UCSD-AML1 (cell line): ENCODE data around the gene WDR72.
"Not testable (repeated sequence)": the region's sequence is repeated elsewhere in the genome, so short reads cannot be mapped to it uniquely, and the experiment has no call there.

ENCODE experiments used
- DNase-seq: peaks from one replicate; lab custom pipeline; 2025; ENCODE audit not compliant: unreplicated experiment; lab: John Stamatoyannopoulos, UW

The WDR72 gene

DNA sequence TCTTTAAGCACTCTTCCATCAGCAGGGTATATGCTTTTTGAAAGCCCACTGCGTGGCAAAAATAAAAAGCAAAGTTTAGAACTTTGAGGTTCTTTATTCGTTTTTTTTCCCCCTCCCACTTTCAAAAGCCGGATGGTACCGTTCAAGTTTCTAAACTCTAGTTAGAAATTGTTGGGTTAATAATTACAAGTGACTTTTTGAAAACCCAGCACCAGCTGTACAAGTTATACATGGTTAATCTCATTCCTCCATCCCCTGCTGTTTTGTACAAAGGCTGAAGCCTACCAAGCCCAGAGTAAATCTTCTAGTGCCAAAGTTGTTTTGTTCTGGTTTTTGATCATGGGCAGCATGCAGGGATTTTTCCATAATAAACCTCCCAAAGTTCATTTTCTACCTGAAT, 48.6 kb downstream of the WDR72 start:
- DNase-seq = no peak

DNA sequence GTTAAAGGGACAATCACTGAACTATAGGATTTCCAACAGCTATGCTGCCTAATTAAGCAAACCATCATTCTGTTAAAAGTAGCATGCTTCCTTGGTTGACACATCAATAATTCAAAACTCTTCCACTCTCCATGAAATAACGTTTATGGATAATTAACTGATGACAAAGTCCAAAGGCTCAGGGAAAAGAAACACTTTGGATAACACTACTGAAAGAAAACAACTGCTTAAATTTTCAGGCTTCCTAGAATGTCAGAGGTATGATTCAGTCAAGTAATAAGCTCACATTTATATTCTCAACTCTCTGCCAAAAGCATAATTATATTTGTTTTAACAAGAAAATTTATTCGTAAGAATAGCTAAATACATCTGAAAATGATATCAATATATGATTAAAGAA, 49.6 kb downstream of the WDR72 start:
- no peak for DNase-seq

DNA sequence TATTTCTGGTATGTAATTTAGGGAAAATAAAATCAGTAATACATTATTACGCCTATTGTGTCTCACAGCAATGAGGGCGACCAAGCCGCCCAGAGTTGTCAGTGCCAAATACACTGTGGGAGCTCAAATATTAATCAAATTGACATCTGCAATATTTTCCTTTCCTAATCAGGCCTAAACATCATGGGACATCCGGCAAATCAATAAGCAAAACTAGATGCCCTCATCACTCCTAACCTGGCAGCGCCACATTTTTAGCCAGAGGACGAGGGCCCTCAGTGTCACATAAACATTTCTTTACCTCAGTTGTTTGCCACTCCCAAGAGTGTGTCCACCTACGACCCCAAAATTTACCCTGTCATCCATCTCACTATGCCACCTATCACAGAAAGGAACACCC, 64.1 kb downstream of the WDR72 start:
- DNase-seq = no peak

DNA sequence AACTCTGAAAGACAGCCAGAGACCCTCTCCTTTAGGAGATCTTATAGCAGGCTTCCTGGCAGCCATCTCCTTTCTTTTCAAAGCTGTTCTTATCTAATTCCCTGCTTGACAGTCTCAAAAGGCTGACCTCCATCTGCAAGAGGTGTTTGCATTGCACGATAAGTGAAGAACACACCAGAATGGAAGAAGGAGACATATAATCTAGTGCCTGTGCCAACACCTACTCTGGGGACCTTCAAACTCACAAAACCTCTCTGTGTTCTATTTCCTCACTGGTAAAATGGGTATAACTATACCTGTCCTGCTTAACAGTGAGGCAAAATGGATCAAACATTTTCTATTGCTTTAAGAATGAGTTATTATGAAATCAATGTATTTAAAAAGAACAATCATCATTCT, 65.0 kb downstream of the WDR72 start:
- no peak for DNase-seq

DNA sequence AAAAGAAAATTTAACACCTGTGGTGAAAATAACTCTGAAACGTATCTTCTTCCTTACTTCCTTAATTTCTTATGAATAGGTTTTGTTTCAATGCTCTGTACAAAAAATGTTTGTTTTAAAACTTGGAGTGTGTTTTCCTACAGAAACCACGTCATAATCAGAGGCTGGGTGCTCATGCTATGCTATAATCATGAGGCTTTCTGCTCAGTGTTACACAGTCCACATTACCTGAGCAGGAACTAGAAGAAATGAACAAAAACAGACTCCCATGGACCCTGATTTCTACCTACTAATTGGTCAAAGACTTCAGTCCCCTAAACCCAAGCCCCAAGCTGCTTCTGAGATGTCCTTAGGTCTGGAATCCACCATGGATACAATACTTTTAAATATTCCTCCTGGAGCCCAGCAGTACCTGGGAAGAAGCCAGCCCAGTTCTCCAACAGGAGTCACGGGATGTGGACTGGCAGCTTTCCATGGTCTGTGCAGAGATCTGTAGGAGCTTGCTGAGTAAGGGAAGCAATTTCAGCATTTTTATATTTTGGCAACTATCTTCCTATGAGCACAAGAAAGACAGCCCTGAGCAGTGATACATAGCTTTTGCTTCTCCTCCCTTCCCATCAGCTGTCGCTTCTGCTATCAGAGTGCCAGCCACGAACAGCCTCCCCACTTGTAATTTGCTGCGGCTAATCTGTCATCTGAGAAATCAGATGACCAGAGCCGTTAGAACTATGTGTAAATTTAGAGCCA, 65.6 kb downstream of the WDR72 start:
- DNase-seq = no peak

DNA sequence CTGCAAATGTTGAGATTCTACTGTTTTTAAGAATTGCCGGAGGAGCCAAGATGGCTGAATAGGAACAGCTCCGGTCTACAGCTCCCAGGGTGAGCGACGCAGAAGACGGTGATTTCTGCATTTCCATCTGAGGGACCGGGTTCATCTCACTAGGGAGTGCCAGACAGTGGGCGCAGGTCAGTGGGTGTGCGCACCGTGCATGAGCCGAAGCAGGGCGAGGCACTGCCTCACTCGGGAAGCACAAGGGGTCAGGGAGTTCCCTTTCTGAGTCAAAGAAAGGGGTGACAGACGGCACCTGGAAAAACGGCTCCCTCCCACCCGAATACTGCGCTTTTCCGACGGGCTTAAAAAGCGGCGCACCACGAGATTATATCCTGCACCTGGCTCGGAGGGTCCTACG, 75.3 kb downstream of the WDR72 start:
- not testable (repeated sequence) for DNase-seq

DNA sequence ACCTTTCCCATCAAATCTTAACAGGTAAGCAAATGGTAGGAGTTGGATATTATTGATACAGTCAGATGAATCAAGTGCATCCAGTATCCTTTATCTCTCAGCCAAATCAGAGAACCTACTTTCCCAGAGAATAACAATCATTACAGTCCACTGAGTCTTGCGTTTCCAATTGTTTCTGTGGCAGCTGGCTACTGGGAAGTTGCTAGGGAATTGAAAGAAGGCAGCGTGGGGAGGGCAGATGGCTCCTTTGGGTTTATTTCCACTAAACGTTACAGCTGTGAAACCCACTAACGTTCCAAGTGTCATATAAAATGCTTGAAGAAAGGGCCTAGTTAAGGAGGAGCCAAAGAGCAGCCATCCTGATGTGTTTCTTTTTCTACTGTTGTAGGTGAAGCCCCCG, 78.4 kb downstream of the WDR72 start:
- no peak for DNase-seq

DNA sequence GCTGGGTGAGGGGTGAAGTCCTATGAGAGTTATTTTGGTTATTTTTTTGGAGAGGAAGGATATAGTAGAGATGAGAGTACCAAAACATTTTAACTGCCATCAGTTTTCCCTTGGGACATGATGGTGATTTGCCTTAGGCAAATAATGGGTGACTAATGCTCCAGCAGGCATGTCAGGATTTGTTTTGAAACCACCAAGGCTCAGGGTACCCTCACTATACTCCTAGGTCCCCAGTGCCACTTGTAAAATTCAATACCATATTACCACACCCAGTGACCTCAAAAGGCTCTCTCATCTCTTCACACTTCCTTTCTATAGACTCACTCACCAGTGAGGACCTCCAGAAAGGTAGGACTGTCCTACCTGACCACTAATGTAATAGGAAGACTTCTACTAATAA, 83.6 kb downstream of the WDR72 start:
- no peak for DNase-seq

DNA sequence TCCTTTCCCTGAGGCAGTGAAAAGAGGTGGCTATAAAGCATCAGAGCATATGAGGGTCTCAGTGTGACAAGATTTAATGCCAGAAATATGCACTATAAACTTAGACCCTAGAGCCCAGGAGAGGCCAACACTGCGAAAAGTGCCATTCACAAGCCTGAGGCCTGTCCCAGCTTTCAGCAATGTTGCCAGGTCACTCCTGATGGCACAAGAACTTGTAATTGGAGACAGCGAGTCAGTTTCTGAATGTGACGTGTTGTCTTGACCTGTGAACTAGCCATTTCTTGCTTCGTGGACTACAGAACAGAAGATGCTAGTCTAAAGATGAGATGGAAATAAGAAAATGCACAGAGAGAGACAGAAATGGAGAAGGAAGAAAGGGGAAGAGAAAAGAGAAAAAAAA, 87.9 kb downstream of the WDR72 start:
- no peak for DNase-seq

DNA sequence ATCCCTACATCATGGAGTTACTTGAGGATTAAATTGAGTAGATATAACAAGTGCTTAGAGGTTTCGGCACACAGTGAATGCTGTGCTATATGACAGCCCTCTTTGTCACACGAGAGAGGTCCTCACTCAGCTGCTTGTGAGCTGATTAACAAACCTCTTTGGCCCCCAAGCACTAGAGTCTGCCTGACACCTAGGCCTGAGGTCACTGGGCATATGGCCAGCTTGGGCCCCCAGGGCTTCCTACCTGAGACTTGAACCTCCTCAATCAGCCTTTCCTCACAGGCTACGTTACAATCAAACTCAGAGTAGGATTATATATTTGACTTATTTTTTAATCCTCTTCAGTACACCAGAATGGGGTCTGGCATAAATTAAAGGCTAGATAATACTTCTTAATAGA, 88.8 kb downstream of the WDR72 start:
- no peak for DNase-seq

DNA sequence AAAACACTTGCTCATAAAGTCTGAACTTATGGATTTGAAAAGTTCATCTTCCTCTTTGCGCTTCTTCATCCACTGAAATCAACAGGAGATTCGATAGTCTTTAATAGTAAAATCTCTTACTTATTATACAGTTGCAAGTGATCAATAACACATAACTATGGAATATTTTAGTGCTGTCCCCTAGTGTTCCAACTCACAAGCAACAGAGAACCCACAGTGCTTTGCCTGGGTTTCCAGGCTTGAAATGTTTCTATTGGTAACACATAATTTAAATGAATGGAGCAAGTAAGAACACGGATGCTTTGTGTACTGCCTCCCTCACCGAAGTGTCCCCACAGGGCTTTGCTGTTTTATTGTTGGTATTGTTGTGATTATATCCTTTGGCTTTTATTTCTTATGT, 93.5 kb downstream of the WDR72 start:
- DNase-seq = no peak

DNA sequence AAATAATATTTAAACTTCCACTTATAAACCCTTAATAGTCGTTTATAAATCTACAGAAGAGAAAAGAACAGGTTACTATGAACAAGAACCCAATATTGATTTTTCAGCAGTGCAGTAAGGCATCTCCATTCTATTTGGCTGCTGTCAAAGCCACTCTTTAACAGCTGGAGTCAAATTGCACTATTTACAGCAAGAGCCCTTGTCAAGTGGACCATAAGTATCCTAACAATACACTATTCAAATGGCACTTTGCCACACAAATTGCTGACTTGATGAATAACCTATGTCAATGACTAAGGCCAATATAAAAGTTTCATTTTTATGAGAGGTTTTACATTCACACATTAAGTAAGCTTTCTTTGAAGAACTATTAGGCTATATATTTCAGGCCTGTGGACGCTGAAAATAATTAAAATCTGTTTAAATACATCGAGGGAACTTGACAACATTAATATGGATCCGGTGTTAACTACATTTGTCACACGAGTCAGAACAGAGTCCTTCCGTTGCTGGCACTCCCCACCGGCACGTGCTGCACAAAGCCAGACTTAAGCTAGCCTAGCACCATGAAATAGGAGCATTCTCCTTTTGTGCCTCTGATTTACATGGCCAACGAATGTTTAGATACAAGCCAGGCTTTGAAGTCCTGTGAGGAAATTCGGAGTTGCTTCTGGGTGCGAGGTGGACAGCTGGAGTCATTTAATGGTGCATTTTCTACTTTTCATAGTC, 100.5 kb downstream of the WDR72 start:
- no peak for DNase-seq

DNA sequence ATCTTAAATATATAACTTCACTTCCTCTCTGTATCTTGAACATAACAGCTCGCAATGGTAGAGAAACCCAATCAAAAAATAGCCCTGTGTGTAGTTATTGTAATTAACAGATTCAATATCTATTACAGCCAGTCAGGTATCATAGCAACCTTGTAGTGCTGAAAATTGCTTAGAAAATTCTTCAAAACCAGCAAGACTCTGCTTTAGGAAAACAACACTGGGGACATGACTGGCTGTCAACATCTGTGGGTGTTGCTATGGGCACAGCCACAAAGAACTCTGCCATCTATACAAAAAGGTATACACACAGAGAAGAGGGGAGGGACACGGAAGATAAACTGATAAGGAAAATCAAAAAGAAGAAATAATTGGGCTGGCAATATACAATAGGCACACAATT, 101.2 kb downstream of the WDR72 start:
- DNase-seq = no peak

DNA sequence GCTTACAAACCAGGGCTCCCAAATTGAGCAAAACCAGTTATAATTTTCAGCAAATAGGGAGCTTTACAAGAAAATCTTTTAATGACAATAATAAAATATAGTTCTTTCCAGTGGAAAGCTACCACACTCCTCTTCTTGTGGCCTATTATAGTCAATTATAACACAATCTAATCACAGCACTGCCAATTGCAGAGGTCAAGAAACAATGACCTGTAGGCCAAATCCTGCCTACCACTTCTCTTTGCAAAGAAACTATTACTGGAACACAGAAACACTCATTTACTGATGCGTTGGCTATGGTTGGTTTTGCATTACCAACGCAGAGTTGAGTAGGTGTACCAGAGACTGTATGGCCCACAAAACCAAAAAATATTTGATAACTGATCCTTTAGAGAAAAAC, 110.5 kb downstream of the WDR72 start:
- no peak for DNase-seq

DNA sequence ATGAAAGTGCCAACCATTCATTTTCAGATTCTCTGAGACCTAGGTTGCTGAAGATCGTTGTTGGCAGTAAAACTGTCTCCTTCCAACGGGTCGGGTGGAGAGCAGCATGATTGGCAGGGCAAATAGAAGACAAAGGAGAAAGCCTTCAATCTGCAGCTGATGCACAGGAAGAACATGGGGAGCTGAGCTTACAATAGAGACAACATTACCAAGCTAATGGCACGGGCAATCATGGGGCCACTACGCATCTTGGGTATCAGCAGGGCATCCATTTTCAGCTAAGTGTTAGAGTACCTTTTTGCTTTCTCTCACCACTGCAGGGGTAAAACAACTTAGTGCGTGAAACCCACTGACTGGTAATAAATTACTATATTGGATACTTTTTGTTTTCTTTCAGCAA, 114.8 kb downstream of the WDR72 start:
- no peak for DNase-seq

DNA sequence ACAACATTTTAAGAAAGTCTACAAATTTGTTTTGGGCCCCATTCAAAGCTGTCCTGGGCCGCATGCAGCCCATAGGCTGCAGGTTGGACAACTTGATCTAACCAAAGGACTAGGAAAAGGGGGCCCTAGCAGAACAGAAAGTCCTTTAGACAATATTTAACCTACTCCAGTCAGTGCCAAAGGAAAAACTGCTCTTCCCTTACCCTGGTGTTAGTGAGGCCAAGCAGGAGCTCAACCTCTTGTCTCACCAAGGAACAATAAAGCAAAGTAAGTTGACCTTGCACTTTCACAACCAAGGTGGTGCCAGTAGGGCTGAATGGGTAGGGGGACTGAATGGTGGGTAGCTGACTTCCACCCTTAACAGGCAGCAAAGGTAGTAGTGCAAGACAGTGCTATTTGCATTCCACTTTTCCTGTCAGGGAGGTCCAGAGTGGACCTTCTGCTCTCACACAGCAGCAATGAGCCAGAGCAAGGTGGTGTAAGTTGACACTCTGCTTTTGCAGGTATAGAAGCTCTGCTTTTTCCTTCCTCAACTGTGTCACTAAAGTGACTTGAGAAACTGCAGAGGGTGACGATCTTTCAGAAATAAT, 124.9 kb downstream of the WDR72 start:
- DNase-seq = no peak

DNA sequence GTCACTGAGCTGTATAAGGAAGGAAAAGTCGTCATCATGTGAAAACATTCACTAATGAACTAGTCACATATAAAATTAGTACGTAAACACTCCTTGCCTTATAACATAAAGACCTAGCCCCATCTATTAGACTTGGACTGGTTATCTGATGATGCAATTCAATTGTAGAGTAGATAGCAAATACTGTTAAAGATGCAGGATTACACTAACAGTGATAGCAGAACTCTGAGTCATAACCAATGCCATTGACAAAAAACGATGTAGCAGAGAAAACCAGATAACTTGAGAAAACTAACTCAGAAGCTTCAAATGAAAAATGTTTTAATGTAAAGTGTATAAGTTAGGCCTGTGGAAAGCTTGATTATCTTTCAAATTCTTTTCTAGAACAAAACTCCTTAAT, 132.2 kb downstream of the WDR72 start:
- DNase-seq = no peak

DNA sequence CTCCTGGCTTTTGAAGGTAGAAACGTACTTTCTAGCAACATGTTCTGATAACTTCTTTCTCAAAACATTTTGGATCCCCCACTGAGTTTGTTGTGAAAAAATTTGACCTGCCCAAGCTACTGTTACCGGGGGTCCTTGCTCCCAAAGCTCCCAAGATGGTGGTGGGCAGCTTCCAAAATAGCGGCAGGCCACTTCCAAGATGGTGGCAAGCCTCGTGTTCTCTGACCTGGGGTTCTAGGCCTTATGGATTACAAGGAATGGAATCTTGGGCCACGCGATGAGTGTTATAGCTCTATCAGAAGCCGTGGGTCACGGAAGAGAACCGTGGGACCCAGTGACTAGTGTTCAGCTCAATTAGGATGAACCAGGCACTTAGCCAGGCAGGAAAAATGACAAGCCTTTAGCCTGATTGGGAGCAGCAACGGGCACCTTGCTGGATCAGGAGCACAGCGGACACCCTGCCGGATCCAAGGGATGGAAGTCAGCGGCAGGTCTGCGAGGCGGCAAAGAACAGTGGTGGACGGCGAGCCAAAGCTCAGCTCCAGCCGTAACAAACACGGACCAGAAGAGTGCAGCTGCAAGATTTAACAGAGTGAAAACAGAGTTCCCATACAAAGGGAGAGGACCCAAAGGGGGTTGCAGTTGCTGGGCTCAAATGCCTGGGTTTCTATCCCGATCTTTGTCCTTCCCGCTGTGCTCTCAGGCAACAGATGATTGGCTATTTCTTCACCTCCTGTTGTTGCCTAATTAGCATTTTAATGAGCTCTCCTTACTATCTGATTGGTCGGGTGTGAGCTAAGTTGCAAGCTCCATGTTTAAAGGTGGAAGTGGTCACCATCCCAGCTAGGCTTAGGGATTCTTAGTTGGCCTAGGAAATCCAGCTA, 133.3 kb downstream of the WDR72 start:
- DNase-seq = no peak

DNA sequence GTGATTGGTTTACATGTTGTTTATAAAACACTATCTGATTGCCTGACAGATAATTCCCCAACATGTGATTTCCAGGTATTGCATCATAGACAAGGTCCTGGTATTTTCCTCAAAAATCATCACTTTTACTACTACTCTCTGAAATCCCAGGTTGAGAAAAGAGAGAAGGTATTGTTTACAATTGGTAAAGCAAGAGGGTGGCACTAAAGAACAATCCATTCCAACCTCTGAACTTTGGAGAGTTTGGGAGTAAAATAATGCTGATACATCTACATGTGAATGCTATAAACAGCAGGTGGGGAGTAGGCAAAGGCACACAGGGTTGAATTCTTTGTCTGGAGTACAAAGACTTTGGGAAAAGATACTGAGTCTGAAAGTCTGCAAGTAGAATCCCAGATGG, 134.2 kb downstream of the WDR72 start:
- no peak for DNase-seq

DNA sequence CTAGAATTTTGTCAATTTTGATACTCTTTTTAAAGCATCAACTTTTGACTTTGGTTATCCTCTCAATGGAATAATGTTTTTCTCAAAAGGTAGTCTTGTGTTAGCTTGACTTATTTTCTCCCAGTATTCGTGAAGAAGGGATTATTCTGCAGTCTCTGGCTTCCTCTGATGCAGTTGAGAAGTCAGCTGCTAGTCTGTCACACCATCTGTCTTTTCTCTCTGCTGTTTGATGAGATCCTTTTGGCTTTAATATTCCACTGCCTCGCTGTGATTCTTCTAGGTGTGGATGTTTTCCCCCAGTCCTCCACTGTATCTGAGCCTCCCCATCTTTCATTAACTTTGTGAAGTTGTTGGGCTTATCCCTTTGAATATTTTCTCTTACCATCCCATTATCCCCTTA, 141.0 kb downstream of the WDR72 start:
- no peak for DNase-seq

DNA sequence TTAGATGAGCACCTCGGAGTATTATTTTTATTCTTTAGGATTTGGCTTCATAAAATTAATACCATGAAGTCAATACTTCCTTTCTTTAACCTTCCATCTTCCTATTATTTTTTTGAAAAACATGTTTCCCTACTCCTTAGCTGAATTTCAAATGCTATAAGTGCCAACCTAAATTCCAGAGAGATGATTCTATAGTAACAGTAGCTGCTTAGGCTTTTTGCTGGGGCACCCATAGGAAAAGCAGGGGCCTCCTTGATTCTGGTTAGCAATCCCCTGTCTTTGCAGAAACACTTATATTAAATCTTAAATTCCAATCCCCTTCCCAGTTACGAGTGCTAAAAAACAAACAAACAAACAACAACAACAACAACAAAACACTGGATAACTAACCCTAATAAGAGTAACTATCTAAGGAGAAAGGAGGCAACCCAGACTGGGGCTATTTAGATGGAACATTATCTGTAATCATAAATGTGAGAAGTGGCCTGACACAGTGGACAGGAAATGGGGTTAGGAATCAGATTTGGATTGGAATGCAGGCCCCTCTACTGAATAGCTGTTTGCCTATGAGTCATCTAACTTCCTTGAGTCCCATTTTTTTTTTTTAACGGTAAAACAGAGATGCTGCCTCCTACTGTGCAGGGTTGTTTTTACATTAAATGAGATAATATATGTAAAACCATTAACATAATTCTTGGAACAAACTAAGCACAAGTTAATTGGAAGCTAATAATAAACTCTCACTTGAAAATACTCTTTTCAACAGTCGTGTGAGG, 148.1 kb downstream of the WDR72 start:
- DNase-seq = no peak
